Islet of Langerhans (tissue), 1 donor: ENCODE data around the gene ARHGEF39.
"Not testable (repeated sequence)": the region's sequence is repeated elsewhere in the genome, so short reads cannot be mapped to it uniquely, and the experiment has no call there.

Experiments used
- FAIRE-seq: peaks from one replicate; lab custom pipeline; 2011; peaks lifted over from hg19 to GRCh38; lab: Jason Lieb, UNC

ARHGEF39 gene

DNA sequence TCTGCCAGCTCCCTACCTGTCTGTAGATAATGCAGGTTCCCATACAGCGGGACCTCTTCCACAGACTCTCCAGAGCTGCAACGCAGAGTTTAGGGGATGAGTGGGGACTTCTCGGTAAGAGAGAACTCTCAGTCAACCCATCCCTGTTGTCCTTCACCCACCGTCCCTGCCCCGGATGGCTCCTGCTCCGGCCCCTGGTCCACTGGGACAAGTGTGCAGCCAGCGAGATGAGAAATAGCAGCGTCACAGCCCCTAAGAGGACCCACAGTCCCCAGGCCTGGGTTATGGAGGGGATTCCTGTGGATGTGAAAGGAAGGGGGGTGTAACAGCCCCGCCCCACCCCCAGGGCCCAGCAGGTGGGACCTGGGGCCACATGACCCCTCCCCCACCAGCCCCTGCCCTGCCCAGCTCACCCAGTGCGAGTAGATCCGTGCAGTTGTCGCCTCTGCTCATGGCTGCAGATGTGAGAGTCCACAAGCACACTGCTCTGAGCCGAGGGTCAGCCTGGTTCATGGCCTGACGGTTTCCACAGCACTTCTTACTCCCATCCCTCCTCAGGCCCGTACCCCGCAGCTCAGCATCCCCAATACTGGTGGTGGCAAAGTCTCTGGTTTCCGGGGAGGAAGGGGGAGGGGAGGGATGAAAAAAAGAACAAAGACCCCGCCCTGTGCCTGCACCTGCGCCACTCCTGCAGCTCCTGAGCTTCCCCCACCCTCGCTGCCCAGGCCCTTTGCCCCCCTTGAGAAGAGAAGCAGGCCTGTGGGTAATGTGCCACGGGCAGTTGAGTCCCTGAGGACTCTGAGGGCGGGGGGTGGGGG, 14.4 kb downstream of the ARHGEF39 start, which contains the start of gene SIT1:
Gene SIT1, minus strand, starts transcription at position 591 of the 818 bp plus-strand sequence. Its CDS starts 78 bp downstream, at position 513.
- FAIRE-seq: no peak

DNA sequence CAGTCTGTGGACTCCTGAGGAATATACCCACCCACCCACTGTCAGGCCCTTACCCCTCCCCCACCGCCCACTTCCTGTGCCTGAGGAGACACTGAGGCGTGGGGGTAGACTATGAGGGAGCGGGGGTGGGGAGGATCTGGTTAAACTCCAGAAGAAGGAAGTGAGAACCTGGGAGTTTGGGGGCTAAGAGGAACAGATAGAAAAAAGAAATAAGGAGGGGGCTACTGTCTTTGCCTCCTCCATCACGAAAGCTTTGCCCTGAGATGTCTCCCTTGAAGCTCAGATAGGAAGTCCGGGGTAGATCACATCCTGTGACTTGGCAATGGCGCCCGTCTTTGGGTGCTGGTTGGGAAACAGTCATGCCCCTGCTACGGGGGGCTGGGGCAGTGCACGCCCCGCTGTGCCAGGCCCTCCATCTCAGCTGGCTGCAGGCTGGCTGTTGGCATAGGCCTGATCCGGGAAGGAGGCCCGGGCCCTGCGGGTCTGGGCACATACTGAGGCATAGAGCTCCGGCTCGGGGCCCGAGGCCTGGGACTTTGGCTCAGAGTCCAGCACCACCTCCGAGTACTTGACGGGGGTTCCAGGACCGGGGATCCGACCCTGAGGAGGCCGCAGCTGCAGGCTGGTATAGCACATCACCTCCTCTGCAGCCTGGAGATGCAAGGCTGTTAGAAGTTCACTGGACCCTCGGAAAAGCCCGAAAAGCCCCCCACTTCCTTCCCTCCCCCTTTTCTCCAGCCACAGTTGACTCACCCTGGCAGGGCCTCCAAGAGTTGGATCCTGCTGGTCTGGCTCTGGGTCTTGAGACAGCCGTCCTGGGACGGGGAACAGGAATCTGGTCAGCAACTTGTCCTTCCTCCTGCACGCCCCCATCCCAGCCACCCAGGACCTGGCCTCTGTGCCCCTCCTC, 15.3 kb downstream of the ARHGEF39 start:
- FAIRE-seq: no peak

DNA sequence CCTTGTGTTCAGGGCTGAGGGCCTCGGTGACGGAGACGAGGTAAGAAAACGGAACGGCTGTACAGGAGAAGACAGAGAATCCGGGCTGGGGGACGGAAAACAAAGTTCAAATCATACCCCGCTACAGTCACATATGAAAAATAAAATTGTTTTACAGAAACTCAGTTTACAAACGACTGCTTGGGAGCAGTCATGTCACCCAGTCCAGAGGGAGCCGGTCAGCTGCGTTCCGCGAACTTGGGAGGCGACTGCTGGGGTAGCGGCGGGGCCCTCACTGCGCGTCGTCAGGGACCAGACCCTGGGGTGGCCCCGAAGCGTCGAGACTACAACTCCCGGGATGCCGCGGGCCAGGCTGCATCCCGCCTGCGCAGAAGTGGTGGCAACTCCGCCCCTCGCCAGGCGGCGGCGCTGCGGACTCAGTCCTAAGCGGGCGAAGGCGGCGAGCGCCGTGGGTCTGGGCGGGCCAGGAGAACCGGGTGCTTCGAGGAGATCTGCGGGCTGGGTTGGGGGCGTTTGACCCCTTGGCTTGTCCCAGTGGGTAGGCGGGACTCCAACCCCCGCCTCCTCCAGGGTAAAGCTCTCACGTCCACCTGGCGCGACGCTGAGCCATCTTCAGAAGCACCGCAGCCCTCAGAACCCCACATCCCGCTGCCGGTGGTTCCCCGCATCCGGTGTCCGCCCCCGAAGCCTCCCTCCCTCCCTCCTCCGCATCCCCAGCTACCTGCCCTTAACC, 18.3 kb downstream of the ARHGEF39 start:
- no peak for FAIRE-seq

DNA sequence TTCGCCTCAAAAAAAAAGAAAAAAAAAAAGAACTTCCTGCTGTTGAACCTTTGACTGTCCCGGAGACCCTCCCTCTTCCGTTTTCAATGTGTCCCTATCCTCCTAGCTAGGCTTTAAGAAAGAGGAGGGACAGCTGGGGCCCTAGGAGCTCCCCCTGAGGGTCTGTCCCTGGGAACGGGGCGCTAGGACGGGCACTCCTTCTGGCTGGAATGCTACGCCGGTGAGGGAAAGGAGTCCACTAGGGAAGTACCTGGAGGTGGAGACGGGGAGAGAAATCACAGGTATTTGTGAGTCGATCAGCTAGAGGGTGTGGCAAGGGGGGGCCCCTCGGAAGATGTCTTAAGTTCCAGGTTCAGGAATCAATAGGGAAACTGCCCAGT, 18.9 kb downstream of the ARHGEF39 start:
- FAIRE-seq: no peak

DNA sequence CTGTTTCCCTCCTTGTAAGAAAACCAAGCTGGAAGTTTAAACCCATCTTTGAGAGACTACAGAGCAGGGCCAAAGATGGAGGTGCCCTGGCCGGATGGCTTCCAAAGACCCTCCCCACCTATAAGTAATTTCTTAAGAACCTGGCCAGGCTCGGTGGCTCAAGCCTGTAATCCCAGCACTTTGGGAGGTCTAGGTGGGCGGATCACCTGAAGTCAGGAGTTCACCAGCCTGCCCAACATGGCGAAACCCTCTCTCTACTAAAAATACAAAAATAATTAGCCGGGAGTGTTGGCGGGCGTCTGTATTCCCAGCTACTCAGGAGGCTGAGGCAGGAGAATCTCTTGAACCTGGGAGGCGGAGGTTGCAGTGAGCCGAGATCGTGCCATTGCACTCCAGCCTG, 19.3 kb downstream of the ARHGEF39 start:
- not testable (repeated sequence) for FAIRE-seq

DNA sequence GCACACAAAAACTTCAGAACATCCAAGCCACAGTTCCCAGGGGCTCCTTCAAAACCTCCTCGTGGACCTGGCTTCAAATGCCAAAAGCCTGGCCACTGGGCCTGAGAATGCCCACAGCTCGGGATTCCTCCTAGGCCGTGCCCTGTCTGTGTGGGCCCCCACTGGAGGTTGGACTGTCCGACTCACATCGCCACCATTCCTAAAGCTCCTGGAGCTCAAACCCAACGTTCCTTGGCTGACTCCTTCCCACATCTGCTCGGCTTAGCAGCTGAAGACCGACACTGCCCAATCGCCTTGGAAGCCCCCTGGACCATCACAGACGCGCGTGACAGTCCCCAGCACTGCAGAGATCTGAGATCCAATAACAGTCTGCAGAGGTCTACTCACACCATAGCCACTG, 21.9 kb downstream of the ARHGEF39 start:
- no peak for FAIRE-seq

DNA sequence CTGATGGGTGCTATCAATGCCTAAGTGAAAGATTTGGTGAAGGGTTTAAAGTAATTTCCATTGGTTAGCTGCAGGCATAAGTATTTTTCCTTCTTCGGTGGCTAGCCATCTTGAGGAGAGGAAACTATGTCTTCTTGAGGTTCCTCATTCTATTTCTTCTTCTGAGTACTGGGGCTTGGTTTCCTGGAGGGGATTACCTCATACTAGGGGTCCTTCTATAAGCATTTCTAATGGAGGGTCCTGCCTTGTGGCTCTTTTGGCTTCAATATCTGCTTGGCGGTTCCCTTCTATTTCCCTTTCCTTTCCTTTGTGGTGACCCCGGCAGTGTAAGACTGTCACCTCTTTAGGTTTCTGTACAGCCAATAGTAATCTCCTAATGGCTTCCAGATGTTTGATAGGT, 23.5 kb downstream of the ARHGEF39 start:
- FAIRE-seq: not testable (repeated sequence)

DNA sequence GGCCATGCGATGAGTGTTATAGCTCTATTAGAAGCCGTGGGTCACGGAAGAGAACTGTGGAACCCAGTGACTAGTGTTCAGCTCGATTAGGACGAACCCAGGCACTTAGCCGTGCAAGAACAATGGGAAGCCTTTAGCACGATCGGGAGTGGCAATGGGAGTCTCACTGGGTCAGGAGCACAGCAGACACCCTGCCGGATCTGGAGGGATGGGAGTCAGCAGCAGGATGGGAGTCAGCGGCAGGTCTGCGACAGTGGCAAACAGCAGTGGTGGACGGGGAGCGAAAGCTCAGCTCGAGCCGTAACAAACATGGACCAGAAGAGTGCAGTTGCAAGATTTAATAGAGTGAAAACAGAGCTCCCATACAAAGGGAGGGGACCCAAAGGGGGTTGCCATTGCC, 24.6 kb downstream of the ARHGEF39 start:
- not testable (repeated sequence) for FAIRE-seq

DNA sequence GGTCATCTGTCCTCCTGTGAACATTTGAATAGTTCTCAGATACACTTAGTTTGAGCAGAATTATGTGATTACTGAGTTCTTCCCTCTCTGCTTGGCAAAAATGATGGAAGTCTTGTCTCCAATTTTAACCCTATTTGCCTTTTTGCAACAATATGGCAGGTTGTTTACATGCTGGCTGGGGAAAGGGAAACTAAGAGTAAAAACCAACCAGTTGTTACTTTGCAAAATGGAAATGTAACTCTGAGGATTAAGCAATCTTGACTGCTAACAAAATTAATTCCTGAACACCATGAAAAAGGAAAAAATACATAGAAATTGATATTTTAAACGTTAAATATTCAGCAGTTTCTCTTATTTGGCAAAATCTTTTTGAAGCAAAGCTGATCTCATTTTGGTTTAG, 25.4 kb downstream of the ARHGEF39 start:
- no peak for FAIRE-seq

DNA sequence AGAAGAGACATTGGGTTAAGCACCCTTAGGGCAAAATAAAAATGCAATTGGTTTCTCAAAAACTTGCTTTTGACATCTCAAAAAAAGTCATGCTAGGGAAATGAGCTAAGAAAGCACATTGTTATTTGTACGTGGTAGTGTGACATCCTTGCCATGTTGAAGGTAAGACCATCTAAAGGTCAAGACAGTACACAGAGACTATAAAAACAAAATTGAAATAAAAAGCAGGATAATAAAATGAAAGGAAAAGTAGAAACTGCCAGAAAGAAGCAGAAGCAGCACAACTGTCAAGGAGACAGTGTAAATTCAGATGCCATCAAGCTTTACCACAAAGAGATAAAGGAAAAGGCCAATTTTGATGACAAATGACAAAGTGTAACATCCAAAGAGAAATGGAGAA, 25.8 kb downstream of the ARHGEF39 start:
- not testable (repeated sequence) for FAIRE-seq

DNA sequence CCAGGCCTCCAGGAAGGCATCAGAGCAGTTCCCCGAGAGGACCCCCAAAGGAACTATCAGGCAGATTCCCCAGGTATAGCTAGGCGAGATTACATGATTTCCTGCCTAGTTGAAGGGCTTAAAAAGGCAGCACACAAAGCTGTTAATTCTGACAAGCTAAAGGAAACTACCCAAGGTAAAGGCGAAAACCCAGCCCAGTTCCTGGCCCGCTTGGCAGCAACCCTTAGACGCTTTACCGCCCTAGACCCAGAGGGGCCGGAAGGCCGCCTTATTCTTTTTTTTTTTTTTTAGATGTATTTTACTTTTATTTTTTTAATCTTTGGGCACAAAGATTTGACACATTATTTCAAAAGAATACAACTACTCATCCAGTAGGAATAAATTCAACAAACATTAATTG, 26.2 kb downstream of the ARHGEF39 start:
- not testable (repeated sequence) for FAIRE-seq

DNA sequence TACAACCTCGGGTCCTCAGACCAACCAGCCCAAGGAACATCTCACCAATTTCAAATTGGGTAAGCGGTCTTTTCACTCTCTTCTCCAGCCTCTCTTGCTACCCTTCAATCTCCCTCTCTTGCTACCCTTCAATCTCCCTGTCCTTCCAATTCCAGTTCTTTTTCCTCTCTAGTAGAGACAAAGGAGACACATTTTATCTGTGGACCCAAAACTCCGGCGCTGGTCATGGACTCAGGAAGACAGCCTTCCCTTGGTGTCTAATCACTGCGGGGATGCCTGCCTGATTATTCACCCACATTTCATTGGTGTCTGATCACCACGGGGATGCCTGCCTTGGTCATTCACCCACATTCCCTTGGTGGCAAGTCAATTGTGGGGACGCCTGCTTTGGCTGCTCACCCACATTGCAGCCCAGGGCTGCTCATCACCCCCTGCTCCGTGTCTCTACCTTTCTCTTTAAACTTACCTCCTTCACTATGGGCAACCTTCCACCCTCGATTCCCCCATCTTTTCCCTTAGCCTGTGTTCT, 27.5 kb downstream of the ARHGEF39 start:
- FAIRE-seq: not testable (repeated sequence)

DNA sequence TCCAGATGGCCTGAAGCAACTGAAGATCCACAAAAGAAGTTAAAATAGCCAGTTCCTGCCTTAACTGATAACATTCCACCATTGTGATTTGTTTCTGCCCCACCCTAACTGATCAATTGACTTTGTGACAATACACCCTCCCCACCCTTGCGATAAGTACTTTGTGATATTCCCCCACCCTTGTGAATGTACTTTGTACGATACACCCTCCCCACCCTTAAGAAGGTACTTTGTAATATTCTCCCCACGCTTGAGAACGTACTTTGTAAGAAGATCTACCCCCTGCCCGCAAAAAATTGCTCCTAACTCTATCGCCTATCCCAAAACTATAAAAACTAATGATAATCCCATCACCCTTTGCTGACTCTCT, 28.1 kb downstream of the ARHGEF39 start:
- not testable (repeated sequence) for FAIRE-seq

DNA sequence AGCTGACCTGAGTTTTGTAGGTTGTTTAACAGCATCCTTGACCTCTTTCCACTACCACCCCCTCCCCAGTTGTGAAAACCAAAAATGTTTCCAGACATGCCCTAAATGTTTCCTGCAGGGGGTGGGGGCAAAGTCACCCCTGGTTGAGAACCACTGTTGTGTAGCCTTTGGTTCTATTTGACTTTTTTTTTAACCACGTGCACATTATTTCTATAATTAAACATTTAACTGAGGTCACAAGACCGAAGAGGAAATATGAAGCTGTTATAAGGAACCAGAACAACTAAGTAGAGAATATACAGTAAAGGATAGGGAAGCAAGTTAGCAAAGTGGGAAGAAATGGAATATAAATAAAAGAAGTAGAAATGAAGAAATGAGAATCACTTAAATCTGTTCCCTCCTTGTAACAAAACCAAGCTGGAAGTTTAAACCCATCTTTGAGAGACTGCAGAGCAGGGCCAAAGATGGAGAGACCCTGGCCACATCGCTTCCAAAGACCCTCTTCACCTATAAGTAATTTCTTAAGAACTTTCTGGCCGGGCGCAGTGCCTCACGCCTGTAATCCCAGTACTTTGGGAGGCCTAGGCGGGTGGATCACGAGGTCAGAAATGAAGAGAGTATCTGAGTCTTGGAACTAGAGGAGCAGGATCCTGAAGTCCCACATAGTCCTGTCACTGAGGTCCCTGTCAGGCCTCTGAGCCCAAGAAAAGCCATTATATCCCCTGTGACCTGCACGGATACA, 28.7 kb downstream of the ARHGEF39 start:
- FAIRE-seq: no peak

DNA sequence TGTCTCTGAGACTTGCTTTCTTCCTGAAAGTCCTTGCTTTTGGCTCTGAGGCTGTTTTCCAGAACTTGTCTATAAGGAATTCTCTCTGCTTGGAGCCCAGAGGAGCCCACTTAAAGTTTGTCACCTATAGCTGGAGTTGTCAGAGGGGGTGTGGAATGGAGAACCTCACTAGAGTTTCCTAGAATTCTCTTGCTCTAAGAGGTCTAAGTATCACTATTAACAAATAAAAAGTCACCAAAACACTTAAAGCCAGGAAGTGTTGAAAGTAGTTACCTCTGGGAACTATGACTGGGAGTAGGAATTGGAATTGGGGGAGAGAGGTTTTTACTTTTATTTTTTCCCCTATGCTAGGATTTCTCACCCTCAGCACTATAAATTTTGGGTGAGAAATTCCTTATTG, 29.3 kb downstream of the ARHGEF39 start:
- no peak for FAIRE-seq

DNA sequence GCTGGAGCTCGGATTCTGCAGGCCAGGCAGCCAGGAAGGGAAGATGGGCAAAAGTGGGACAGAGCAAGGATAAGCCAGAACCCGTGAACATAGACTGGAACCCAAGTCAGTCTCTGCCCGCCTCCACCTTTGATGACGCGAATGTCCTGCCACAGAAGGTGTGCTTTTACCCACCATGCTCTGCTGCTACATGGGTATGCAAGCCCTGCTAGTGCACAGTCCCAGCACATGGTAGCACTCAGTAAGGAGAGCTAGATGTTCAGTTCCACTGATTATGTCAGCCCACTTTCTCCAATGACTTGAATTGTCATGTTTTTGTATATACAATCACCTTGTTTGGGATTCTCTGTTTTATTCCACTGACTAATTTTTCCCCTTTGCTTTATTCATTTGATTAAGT, 35.4 kb downstream of the ARHGEF39 start:
- no peak for FAIRE-seq

DNA sequence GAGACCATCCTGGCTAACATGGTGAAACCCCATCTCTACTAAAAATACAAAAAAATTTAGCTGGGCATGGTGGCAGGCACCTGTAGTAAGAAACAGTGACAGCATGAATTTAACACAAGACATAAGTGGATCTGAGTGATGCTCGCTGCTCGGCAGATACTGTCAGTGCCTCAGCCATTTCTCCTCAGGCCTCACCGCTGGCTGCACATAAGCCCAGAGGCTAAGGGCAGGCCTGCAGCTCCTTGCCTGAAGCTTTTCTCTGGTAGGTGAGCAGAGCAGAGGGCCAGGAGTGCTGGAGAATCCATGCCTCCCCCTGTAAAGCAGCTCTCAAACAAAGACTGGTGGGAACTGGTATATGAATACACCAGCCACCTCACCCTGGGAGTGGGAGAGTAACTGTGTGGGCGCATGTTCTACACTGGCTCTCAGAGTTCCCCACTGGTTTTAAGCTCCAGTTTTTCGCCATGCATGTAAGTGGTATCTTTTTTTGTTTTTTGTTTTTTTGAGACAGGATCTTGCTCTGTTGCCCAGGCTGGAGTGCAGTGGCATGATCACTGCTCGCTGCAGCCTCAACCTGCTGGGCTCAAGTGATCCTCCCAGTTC, 36.5 kb downstream of the ARHGEF39 start:
- no peak for FAIRE-seq

DNA sequence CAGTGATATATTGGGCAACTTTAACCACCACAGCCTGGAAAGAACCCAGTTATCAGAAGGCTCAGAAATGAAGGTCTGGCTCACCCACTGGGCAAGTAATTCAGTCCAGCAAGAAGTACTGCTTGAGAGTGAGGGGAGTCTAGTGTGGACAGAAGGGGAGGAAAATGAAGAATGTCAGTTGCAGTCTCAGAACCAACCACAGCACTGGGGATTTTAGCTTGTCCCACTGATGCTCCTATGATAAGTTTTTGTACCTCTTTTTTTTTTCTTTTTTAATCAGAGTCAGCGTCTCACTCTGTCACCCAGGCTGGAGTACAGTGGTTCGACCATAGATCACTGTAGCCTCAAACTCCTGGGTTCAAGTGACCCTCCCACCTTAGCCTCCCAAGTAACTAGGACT, 37.4 kb downstream of the ARHGEF39 start:
- FAIRE-seq: no peak

DNA sequence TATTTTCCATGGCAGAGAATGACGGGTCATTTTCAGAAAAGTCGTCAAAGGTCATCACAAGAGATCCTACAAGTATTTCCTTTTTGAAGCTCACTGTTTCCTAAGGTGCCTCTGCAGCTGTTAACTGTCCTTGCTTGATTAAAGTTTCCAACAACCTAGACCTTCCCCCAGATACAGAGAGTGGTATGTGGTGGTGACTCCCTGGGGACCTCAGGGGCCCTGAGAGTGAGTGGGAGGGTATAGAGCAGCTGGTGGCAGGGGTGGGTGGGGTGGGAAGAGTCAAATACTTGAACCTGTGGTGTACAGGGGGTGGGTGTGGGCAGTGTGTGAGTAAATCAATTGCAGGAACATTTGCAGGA, 45.2 kb downstream of the ARHGEF39 start:
- FAIRE-seq: no peak

DNA sequence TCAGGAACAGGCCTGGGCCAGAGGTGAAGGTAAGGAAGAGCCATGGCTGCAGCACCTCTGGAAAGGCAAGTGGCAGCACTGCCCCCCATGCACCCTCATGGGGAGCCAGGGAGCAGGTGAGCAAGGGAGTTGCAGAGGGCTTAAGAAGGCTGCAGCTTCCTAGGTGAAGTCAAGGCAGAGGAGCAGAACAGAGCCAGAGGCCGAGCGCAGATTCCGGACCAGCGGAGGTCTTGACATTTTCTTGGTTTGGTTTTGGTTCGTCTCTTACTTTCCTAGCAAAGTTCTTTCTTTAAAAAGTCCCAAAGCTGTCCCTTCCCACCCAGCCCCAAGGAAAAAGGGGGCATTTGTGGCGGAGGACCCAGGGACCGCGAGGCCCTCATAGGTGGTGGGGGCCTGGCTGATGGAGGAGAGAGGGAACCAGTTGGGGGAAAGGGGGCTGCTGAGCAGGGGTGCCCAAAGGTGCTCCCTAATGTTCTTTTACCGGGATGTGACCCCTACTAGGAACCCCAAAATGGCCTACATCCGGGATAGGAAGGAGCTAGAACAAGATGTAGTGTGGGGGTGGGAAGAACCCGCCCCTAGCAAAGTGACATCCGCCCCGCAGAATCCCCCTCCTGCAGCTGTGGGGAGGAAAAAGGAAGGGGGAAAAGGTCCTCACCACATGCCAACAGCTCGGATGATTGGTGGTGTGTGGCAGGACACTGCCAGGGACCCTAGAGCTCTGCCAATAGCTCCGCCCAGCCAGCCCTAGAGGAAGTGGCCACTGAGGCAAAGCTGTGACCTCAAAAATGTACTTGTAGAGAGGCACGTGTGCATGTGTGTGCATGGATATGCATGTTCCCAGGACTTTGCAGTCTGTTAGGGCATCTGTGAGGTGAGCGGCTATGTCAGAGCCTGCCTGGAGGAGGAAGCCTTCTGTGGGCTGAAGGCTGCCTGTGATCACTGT, 45.9 kb downstream of the ARHGEF39 start:
- no peak for FAIRE-seq
